HepG2 (cell line): ENCODE results near the gene IQCM.

Experiments
- AFF4 ChIP-seq: sonication (generic); formaldehyde crosslinking; IDR thresholded peaks from 2 replicates; pipeline ENCODE4 v1.4.0; 2020; ENCODE audit warnings: missing genetic modification reagents
- CTCF ChIP-seq: sonication (generic); formaldehyde crosslinking; IDR thresholded peaks from 2 replicates; pipeline ENCODE4 v1.5.0; 2020; ENCODE audit warnings: mild to moderate bottlenecking, missing genetic modification reagents, moderate library complexity
- E2F1 ChIP-seq: sonication (generic); formaldehyde crosslinking; IDR thresholded peaks from 2 replicates; pipeline ENCODE4 v1.5.0; 2020; ENCODE audit warnings: missing genetic modification reagents
- EZH2 ChIP-seq: conservative IDR thresholded peaks from 2 replicates; pipeline ENCODE4 v1.6.1; 2012; ENCODE audit warnings: mild to moderate bottlenecking, low read depth, low read length, moderate library complexity
- FOSL1 ChIP-seq: sonication (generic); formaldehyde crosslinking; IDR thresholded peaks from 2 replicates; pipeline ENCODE4 v1.9.0; 2021; ENCODE audit warnings: missing genetic modification reagents, borderline replicate concordance
- MLX ChIP-seq: IDR thresholded peaks from 2 replicates; pipeline ENCODE4 v1.6.1; 2016
- POLR2AphosphoS2 ChIP-seq: IDR thresholded peaks from 2 replicates; pipeline ENCODE4 v1.6.1; 2011; ENCODE audit warnings: low read depth, low read length, improper control_type of control experiment
- PRDM15 ChIP-seq: sonication (generic); formaldehyde crosslinking; IDR thresholded peaks from 2 replicates; pipeline ENCODE4 v1.4.0; 2020; ENCODE audit warnings: missing genetic modification reagents
- RBM39 ChIP-seq: fragments of 200-400 bp; formaldehyde crosslinking; IDR thresholded peaks from one replicate; pipeline ENCODE4 v1.6.1; 2018; ENCODE audit warnings: antibody characterized with exemption, mild to moderate bottlenecking, low read depth, low read length; ENCODE audit not compliant: poor library complexity, severe bottlenecking
- ZNF362 ChIP-seq: sonication (generic); formaldehyde crosslinking; IDR thresholded peaks from 2 replicates; pipeline ENCODE4 v1.4.0; 2020; ENCODE audit warnings: missing genetic modification reagents, mild to moderate bottlenecking, borderline replicate concordance
- ZSCAN31 ChIP-seq: sonication (generic); formaldehyde crosslinking; IDR thresholded peaks from 2 replicates; pipeline ENCODE4 v1.5.0; 2020; ENCODE audit warnings: low read depth, mild to moderate bottlenecking, missing genetic modification reagents

GRCh38 chr4:149796381-149796780 is 19.3 kb downstream of the IQCM start:
- TF ChIP-seq POLR2AphosphoS2 (no peak), RBM39 (no peak), FOSL1 (CRISPR knock-in tag) (no peak), ZSCAN31 (CRISPR knock-in tag) (no peak), MLX (no peak), PRDM15 (no peak), AFF4 (CRISPR knock-in tag) (no peak), ZNF362 (CRISPR knock-in tag) (no peak), EZH2 (no peak), CTCF (no peak), E2F1 (CRISPR knock-in tag) (no peak)
